Measurements from ENCODE around the gene KCNH2.
"Not testable (repeated sequence)": the region's sequence is repeated elsewhere in the genome, so short reads cannot be mapped to it uniquely, and the experiment has no call there.

The KCNH2 gene

GRCh38 chr7:150978126-150978789 lies at the start of gene KCNH2:
TSS of gene KCNH2 (minus strand) at chr7:150978321. CDS start at chr7:150977913, 408 bp downstream.
- DNase-seq = peak; percentile 95

GRCh38 chr7:151027728-151028130 lies 49.6 kb upstream of the KCNH2 start:
- DNase-seq = not testable (repeated sequence)

GRCh38 chr7:151026771-151027727 lies 48.9 kb upstream of the KCNH2 start:
- DNase-seq = peak; percentile 43

- DNase-seq = no peak
Measured at GRCh38 chr7:151025924-151026671, 48.0 kb upstream of the KCNH2 start.

- peak; percentile 28 for DNase-seq
Measured at GRCh38 chr7:151024435-151025056, 46.4 kb upstream of the KCNH2 start, which contains the start of gene ATG9B. TSS of gene ATG9B (minus strand) at chr7:151024494. CDS start at chr7:151024423, 71 bp downstream.

GRCh38 chr7:151023232-151023631 lies 45.1 kb upstream of the KCNH2 start:
- DNase-seq = no peak

GRCh38 chr7:151020231-151020630 lies 42.1 kb upstream of the KCNH2 start:
- peak; percentile 15 for DNase-seq

- no peak for DNase-seq
Measured at GRCh38 chr7:151019130-151019447, 41.0 kb upstream of the KCNH2 start.

- peak; percentile 81 for DNase-seq
Measured at GRCh38 chr7:151018421-151019129, 40.5 kb upstream of the KCNH2 start.

GRCh38 chr7:151017953-151018420 lies 39.9 kb upstream of the KCNH2 start:
- DNase-seq = peak; percentile 86

- peak; percentile 29 for DNase-seq
Measured at GRCh38 chr7:151017370-151017952, 39.3 kb upstream of the KCNH2 start.

GRCh38 chr7:151016942-151017341 lies 38.8 kb upstream of the KCNH2 start:
- no peak for DNase-seq

- DNase-seq = no peak
Measured at GRCh38 chr7:151016505-151016904, 38.4 kb upstream of the KCNH2 start.

GRCh38 chr7:151015967-151016366 lies 37.8 kb upstream of the KCNH2 start:
- DNase-seq = no peak

- no peak for DNase-seq
Measured at GRCh38 chr7:151014950-151015349, 36.8 kb upstream of the KCNH2 start.

GRCh38 chr7:151013733-151014497 lies 35.8 kb upstream of the KCNH2 start:
- DNase-seq = no peak

GRCh38 chr7:151013356-151013732 lies 35.2 kb upstream of the KCNH2 start:
- DNase-seq = no peak

GRCh38 chr7:151012911-151013347 lies 34.8 kb upstream of the KCNH2 start:
- DNase-seq = peak; percentile 30

GRCh38 chr7:151012031-151012692 lies 34.0 kb upstream of the KCNH2 start:
- DNase-seq = no peak

GRCh38 chr7:151011616-151012015 lies 33.5 kb upstream of the KCNH2 start:
- DNase-seq = not testable (repeated sequence)

Data from NCI-H69 (cell line).